GM12874 (cell line): ENCODE data around the gene AGAP1.

ENCODE experiments used
- TF ChIP-seq, protein P1 (sequence below): IDR thresholded peaks from 2 replicates; pipeline ENCODE4 v1.5.1; 2011; ENCODE audit warnings: low read depth, mild to moderate bottlenecking, control low read depth, low read length, moderate library complexity; ENCODE audit not compliant: insufficient read depth

AGAP1 gene

DNA sequence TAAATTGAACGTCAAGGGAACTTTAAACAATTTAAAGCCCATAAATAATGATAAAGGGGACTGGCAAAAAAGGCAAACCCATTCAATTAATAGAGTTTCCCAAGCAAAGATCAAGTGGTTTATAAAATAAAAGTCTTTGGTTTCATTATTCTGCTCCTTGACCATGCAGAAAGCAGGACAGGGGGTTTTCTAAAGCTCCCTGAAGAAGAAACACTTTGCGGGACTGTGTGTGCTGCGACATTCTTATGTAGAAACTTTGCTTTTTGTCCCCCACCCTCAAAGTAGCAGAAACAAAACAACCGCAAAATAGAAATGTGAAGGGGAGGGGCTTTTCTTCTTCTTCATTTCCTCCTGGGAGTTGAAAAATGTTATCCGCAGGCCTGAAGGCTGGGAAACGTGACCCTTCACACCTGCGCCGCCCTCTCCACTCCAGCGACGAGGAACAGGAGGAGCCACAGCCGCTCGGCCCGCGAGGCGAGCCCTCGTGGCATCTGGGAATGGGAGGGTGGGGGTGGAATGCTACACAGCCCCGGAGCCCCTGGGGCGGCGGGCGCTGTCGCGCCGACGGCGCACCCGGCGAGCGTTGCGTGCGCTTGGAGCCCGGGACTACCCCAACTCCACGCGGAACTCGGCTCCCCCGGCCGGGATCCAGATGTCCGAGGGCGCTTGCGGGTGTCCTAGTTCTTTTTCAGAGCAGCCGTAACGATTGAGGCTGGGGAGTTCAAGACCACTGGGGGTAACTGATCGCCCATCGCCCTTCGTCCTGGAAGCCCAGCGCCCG lies 678.6 kb downstream of the AGAP1 start:
- TF ChIP-seq, protein P1, sequence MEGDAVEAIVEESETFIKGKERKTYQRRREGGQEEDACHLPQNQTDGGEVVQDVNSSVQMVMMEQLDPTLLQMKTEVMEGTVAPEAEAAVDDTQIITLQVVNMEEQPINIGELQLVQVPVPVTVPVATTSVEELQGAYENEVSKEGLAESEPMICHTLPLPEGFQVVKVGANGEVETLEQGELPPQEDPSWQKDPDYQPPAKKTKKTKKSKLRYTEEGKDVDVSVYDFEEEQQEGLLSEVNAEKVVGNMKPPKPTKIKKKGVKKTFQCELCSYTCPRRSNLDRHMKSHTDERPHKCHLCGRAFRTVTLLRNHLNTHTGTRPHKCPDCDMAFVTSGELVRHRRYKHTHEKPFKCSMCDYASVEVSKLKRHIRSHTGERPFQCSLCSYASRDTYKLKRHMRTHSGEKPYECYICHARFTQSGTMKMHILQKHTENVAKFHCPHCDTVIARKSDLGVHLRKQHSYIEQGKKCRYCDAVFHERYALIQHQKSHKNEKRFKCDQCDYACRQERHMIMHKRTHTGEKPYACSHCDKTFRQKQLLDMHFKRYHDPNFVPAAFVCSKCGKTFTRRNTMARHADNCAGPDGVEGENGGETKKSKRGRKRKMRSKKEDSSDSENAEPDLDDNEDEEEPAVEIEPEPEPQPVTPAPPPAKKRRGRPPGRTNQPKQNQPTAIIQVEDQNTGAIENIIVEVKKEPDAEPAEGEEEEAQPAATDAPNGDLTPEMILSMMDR = no peak

DNA sequence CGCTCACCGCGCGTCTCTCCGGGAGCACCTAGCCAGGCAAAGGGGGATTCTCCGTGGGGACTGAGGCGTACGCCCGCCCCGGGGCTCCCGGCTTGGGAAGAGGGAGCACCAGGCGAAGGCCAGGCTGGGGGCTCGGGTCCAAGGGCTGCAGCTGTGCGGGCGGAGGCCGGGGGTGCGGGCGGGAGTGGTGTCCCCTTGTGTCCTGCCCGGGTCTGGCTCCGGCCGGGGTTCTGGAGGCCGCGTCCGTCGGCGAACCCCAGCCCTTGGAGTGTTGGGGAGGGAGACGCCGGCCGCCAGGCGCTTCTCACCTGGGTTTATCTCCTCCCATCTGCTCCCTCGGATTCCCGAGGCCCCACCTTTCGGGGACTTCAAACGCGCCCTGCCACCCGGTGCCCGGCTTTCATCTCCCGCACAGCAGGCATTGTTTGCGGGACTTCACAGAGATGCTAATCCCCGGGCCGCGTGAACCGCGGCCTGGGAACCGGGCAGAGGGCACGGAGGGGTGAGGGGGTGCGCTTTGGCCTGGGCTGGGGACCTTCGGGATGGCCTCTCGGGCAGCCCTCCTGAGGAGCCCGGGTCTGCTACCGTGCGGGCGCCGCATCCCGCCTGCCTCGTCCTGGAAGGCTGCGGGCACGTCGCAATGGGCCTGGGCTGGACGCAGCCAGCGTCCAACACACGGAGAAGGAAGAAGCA lies 679.3 kb downstream of the AGAP1 start:
- TF ChIP-seq, protein P1 = no peak

DNA sequence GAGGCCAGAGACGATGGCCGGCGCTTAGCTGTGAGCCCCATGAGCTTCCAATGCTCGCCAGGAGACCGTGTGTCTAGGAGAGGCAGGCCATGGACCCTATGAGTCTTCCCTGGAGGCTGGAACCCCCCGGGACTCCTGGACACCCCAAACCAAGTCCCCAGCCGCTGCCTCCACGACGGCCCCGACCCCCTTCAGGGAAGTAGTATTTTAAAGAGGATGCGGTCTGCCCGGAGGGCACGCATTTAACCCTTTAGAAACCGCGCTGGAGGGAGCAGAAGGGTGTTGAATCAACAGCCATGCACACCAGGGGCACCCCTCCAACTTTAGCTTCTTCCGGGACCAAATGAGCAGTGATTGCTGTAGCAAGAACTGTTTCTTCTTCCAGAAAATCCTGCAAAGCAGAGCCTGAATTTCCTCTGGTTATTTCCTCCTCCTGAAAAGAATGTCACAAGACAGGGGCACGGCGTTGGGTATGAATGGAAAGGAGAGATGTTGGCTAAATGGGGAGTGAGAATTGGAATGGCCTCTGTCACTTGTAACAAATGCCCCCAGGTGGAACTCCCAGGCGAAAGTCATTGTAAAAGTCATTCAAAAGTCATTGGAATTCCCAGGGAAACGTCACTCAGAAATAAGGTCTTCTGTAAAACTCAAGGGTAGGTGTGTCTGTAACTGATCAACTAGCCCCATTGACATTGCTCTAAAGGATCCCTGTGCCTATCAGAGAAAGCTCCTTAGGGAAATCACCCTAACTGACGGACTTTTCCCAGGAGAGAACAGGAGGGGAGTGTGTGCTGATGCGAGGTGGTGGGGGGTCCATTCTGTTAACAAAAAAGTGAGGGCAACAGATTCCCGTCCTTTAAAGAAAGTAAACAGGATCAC lies 680.1 kb downstream of the AGAP1 start:
- TF ChIP-seq, protein P1 = no peak

DNA sequence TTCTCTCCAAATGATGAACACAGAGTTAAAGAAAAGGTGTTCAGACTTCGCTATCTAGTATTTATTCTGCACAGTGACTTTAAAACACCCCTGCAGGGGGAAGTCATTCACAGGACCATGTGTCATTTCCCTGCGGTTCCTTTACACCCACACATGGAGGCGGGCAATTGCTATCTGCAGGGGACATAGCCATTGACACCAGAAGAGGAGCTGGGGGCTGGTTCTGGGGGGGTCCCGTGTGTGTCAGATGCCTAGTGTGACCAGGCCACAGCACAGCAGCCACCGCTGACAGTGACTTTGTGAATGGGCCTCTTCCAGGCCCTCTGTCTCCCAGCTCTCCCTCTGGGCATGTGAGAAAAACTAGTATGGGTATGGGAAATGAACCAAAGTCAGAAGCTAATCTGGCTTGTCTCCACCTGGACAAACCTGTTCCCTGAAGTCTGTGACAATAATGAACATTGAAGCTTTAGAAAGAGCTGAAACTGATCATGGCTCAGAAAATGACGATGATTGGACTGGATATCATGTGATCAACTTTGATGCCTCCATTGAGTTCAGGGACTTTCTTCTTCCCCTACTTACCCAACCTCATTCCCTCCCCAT lies 681.8 kb downstream of the AGAP1 start:
- TF ChIP-seq, protein P1 = no peak

DNA sequence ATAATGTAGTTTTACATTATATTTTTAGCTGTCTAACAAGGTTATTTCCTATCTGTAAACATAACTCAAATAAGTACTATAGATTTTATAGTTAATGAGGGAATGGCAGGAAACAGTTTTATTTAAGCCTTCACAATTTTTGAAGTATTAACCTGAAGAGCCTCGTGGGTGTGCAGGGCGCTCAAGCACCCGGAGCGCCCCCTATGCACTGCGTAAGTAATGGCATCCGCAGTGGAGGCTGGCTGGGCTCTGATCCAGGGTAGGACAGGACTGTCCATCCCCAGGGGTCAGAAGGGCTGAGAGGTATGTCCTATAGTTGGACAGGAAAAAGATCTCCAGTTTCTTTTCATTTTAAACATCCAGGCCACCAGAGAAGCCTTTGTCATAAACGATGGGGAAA lies 682.6 kb downstream of the AGAP1 start:
- TF ChIP-seq, protein P1 = peak; percentile 64

DNA sequence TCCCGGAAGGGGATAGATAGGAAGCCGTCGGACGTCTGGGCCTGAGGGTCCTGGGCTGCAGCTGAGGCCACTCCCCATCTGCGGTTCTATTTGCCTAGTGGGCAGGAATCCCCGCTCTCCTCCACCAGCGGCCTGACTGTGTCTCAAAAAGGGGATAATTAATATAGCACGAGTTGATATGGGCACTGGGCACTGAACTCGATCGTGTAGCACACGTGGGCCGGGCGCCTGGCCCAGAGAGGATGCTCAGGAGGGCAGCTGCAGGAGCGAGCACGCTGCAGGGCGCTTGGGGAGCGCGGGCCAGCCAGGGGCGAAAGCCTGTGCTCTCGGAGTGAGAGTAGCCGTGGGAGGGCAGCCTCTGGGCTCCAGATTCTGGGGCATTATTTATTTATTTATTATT lies 683.1 kb downstream of the AGAP1 start:
- TF ChIP-seq, protein P1 = no peak

DNA sequence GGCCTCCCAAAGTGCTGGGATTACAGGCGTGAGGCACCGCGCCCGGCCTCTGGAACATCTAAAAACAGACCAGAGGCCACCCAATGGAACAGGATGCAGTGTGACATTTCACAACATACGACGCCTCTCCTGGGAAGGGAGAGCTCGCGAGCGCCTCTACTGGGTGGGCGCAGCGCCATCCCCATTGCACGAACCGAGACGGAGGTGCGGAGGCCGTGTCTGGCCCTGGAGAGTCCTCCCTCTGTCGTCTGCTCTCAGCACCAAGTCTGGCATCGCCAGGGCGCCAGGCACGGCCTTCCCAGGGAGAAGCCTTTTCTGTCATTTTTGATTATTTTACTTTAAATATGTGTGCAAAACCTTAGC lies 683.7 kb downstream of the AGAP1 start:
- TF ChIP-seq, protein P1 = peak; percentile 45
